Mononuclear cell (primary cell): ENCODE results near the gene JMJD7. TPM values are rescaled to one million over a fixed set of nuclear protein-coding genes. Genes with fewer than 3 reads are reported as not detected.

Experiments used
- H3K27me3 ChIP-seq: 2 replicates; pipeline ENCODE4 v1.6.0; 2011; ENCODE audit warnings: low read length, control low read depth; ENCODE audit not compliant: insufficient read depth
- H3K4me1 ChIP-seq: 2 replicates; pipeline ENCODE4 v1.5.1; 2011; ENCODE audit warnings: mild to moderate bottlenecking, low read length, control low read depth; ENCODE audit not compliant: insufficient read depth
- H3K4me3 ChIP-seq: 2 replicates; pipeline ENCODE4 v1.5.1; 2011; ENCODE audit warnings: mild to moderate bottlenecking, low read length, moderate library complexity
- H3K9me3 ChIP-seq: 2 replicates; pipeline ENCODE4 v1.5.1; 2011; ENCODE audit warnings: low read depth, mild to moderate bottlenecking, control low read depth, low read length
- total RNA-seq: library from RNA; depleted of rRNA; stranded (reverse); fragments of >200 nt; gene quantifications from one replicate; pipeline ENCODE4 v1.2.3, GENCODE V29; 2012

The JMJD7 gene
- total RNA-seq, 1 donor: 9.1 TPM

DNA sequence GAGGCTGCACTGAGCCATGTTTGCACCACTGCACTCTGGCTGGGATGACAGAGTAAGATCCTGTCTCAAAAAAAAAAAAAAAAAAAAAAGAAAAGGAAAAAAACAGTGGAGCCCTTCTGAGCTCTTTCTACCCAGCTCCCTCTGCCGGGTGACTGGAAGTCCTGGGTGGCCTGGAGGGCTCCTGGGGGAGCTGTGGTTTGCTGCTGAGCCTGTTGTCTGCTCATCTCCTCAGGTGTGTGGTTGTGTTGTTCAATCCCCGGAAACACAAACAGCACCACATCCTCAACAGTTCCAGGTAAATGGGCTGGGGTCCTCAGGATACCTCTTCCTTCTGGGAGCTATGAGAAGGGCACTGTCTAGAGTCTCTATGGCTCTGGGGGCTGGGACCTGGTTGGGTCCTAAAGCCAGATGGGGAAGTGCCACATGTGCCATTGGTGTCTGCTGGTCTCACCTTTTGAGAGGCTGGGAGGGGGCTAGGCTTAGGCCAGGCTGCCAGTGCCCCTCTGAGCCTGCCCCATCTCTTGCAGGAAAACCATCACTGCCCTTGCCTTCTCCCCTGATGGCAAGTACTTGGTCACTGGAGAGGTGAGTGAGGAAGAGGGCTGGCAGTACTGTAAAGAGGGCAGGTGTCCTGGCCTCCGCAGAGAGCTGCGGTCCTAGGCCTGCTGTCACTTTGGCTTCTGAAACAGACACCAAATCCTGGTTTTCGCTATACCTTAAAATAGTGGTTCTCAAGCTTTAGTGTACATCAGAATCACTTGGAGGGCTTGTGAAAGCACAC lies 17.1 kb upstream of the JMJD7 start:
- Histone ChIP-seq H3K9me3 (no peaks in the 10 kb centered on the region), H3K4me3 (no peak overlapping the region), H3K4me1 (peaks cover 15% of the 10 kb centered on the region), H3K27me3 (no peaks in the 10 kb centered on the region)

DNA sequence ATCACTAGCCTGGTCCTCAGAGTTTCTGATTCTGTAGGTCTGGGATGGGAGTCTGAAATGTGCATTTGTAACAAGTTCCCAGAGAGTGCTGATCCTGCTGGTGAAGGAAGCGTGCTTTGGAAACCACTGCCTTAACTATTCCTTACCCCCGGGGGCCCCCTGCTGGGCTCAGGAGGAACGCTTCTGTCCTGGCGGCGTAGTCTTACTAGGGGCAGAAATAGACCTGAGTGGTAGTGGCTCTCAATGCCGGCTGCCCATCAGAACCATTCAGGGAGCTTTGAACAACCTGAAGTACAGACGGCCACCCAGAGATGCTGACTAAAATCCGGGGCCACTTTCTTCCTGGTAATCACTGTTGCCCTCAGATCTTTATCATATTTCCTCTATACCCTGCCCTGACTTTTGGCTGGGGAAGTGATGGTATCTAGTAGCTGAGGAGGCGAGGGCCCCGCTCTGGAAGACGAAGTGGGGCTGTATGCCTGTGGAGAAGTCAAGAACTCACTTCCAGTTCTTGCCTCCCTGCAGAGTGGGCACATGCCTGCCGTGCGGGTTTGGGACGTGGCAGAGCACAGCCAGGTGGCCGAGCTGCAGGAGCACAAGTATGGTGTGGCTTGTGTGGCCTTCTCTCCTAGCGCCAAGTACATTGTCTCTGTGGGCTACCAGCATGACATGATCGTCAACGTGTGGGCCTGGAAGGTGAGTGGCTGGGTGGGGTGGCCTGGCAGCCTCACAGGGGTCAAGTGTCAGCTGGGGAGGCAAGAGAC lies 16.3 kb upstream of the JMJD7 start:
- H3K4me1 ChIP-seq: peaks cover 15% of the 10 kb centered on the region
- no peaks in the 10 kb centered on the region for H3K27me3 ChIP-seq
- no peaks in the 10 kb centered on the region for H3K9me3 ChIP-seq
- H3K4me3 ChIP-seq: no peak overlapping the region

DNA sequence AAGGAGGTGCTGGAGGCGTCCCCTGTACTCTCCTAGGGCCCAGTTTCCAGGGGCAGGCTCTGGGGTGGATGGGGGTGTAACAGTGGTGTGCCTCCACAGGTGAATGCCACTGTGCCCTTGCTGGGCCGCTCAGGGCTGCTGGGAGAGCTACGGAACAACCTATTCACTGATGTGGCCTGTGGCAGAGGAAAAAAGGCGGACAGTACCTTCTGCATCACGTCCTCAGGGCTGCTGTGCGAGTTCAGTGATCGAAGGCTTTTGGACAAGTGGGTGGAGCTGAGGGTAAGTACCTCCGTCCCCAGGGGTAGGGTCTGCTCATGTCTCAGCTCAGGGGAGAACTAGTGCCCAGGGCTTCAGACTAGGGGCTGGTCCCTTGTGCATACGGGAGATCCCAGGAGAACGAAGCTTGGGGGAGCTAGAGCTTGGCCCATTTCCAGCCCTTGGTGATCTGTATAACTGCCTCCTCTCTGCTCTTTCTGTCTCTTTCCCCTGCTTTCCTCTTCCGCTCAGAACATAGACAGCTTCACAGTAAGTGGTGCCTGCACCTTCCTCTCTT lies 15.0 kb upstream of the JMJD7 start:
- H3K27me3 ChIP-seq: no peaks in the 10 kb centered on the region
- peaks cover 15% of the 10 kb centered on the region for H3K4me1 ChIP-seq
- no peak overlapping the region for H3K4me3 ChIP-seq
- no peaks in the 10 kb centered on the region for H3K9me3 ChIP-seq

DNA sequence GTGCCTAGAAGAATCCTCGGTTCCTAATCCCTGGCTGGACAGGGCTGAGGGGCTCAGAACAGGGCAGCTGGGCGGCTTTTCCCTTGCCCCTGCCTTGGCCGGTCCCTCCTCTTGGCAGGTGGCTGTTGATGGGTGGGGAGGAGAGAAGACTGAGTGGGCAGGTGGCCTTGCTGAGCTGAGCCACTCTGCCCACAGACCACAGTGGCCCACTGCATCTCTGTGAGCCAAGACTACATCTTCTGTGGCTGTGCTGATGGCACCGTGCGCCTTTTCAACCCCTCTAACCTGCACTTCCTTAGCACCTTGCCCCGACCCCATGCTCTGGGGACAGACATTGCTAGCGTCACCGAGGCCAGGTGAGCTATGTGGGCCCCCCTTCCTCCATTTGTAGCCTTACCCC lies 14.5 kb upstream of the JMJD7 start:
- no peak overlapping the region for H3K4me3 ChIP-seq
- H3K27me3 ChIP-seq: no peaks in the 10 kb centered on the region
- H3K9me3 ChIP-seq: no peaks in the 10 kb centered on the region
- peaks cover 15% of the 10 kb centered on the region for H3K4me1 ChIP-seq

DNA sequence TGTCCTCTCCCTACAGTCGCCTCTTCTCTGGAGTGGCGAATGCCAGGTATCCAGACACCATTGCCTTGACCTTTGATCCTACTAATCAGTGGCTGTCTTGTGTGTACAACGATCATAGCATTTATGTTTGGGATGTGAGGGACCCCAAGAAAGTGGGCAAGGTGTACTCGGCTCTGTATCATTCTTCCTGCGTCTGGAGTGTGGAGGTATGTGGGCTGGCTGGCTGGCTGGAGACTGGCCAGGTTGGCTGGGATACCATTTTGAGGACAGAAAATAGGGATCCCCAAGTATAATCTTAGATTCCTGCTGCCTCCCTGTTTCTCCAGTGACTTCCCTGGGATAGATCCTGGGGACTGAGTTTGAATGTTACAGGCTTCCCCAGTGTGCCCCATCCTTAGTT lies 13.4 kb upstream of the JMJD7 start:
- no peaks in the 10 kb centered on the region for H3K27me3 ChIP-seq
- H3K9me3 ChIP-seq: no peaks in the 10 kb centered on the region
- peaks cover 13% of the 10 kb centered on the region for H3K4me1 ChIP-seq
- no peak overlapping the region for H3K4me3 ChIP-seq

DNA sequence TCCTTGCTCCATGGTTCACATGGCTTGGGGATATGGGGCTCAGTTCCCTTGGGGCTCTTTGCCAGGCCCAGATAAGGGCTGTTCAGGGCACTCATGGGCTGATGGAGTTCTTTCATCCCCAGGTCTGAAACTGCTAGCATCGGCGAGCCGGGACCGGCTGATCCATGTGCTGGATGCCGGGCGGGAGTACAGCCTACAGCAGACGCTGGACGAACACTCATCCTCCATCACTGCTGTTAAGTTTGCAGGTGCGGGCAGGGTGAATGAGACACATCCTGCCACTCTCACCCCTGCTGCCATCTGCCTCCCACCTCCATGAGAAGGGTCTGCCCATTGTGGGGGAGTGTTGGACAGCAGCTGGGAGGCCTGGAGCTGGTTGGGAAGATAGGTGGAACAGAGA lies 11.1 kb upstream of the JMJD7 start:
- H3K9me3 ChIP-seq: no peaks in the 10 kb centered on the region
- H3K4me1 ChIP-seq: peaks cover under 1% of the 10 kb centered on the region
- H3K4me3 ChIP-seq: no peak overlapping the region
- no peaks in the 10 kb centered on the region for H3K27me3 ChIP-seq

DNA sequence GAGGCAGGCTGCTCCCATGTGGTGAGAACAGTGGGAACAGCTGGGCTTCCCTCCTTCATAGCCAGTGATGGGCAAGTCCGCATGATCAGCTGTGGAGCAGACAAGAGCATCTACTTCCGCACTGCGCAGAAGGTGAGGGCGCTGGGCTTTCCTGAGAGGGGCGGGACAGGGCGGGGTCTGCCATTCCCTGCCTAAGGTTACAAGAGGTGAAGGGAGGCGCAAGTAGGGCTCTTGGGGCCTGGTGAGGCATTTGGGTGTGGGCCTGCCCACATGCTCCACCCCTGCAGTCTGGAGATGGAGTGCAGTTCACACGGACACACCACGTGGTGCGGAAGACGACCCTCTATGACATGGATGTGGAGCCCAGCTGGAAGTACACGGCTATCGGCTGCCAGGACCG lies 10.6 kb upstream of the JMJD7 start:
- Histone ChIP-seq H3K4me1 (no peaks in the 10 kb centered on the region), H3K4me3 (no peak overlapping the region), H3K27me3 (no peaks in the 10 kb centered on the region), H3K9me3 (no peaks in the 10 kb centered on the region)

DNA sequence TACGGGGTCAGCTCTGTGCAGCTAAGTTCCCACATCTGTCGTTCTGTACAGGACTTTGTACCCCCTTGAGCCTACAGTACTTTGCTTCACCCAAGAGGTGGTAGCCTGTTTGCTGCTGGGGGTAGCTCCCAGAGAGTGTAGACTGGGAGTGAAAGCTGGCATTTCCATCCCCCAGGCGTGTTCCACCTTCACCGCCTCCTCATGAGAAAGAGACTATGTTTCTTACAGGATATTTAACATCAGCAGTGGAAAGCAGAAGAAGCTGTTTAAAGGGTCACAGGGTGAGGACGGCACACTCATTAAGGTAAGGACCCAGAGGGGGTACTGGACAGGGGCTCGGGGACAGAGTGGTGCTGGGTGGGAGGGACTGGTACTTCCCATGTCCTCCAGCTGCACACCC lies 10.1 kb upstream of the JMJD7 start:
- H3K4me3 ChIP-seq: no peak overlapping the region
- H3K4me1 ChIP-seq: no peaks in the 10 kb centered on the region
- no peaks in the 10 kb centered on the region for H3K27me3 ChIP-seq
- H3K9me3 ChIP-seq: no peaks in the 10 kb centered on the region

DNA sequence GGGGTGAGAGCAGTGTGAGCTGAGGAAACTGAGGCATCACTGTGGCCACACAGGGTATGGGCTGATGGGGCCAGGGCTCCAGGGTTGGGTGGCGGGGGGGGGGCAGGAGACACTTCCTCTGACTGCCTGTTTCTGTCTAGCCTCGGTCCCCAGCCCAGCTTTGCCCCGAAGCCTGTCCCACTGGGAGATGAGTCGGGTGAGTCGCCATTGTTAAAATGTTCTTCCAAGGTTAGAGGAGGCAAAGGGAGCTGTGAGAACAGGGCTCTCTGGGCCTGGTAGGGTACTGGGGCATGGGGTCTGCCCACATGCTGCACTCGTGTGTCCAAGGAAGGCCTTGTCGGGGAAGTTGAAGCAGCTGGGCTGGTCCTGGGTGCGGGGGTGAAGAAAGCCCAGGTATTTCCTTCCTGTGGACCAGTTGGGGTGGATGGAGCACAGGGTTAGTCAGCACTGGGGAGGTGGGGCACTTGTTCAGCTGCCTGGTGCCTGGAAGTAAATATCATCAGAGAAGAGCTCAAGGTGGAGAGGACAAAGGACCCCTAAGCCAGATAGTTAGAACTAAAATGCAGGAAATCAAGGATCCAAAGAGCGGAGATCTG lies 8.3 kb upstream of the JMJD7 start:
- no peaks in the 10 kb centered on the region for H3K27me3 ChIP-seq
- H3K9me3 ChIP-seq: no peaks in the 10 kb centered on the region
- no peaks in the 10 kb centered on the region for H3K4me1 ChIP-seq
- no peak overlapping the region for H3K4me3 ChIP-seq

DNA sequence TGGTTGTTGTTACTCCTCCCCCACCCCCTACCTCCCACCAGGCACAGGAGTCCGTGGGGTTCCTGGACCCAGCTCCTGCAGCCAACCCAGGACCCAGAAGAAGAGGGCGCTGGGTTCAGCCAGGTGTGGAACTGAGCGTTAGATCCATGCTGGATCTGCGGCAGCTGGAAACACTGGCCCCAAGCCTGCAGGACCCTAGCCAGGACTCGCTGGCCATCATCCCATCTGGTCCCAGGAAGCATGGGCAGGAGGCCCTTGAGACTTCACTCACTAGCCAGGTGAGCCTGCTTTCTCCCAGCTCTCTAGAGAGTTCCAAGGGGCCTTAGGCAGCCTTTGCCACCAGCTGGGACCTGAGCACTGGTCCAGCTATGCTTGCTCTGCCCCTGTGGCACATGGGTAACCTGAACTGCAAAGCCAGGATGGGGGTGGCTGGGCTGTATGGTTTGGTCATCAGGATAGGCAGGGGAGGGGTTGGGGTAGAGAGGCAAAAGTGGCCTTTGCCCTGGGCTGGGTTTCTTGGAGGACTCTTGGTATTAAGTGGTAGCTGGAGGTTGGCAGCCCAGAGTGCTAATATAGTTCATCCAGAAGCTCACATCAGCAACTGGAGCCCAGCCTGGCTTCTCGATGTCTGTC lies 7.0 kb upstream of the JMJD7 start:
- no peaks in the 10 kb centered on the region for H3K4me1 ChIP-seq
- H3K9me3 ChIP-seq: no peaks in the 10 kb centered on the region
- H3K4me3 ChIP-seq: no peak overlapping the region
- H3K27me3 ChIP-seq: no peaks in the 10 kb centered on the region

DNA sequence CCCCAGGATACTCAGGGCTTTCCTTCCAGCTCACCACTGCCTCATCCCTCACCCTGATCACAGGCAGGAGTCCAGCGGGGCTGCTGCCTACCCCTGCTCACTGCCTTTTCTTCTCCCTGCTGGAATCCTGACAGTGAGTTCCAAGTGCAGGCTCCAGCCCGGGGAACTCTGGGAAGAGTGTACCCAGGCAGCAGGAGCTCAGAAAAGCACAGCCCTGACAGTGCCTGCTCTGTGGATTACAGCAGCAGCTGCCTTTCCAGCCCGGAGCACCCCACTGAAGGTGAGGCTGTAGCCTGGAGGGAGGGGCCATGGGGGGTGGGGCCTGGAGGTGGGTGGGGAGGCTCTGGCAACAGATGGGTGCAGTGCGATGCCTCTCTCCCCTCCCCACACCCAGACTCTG lies 6.1 kb upstream of the JMJD7 start:
- Histone ChIP-seq H3K4me1 (no peaks in the 10 kb centered on the region), H3K4me3 (no peak overlapping the region), H3K9me3 (no peaks in the 10 kb centered on the region), H3K27me3 (no peaks in the 10 kb centered on the region)

DNA sequence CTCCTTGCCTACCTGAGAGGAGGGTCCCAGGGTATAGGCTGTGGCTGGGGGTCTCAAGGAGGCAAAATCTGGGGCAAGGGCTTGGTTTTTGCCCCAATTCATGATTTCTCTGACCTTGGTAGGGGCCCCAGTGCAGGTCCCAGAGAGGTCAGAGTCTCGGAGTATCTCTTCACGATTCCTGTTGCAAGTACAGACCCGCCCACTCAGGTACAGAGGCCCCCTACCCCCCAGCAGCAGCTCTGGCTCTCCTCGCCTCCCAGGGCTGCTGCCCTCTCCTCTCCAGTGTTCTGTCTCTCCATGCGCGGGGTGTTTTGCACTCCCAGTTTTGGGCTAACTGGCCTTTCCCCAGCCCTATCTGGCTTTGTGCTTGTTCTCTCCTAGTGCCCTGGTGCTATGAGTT lies 5.4 kb upstream of the JMJD7 start:
- Histone ChIP-seq H3K9me3 (no peaks in the 10 kb centered on the region), H3K4me3 (no peak overlapping the region), H3K4me1 (peaks cover 5% of the 10 kb centered on the region), H3K27me3 (no peaks in the 10 kb centered on the region)

DNA sequence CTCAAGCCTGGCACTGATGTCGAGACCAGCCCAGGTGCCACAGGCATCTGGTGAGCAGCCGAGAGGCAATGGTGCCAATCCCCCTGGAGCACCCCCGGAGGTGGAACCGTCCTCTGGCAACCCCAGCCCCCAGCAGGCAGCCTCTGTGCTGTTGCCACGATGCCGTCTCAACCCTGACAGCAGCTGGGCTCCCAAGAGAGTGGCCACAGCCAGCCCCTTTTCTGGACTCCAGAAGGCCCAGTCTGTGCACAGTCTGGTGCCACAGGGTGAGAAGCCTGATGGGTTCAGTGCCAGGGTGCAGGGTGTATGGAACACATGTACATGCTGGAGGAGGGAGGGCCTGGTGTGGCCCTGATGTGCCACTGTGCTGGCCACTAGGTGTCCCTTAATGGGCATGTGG lies 4.9 kb upstream of the JMJD7 start:
- H3K4me3 ChIP-seq: no peak overlapping the region
- H3K4me1 ChIP-seq: peaks cover 6% of the 10 kb centered on the region
- no peaks in the 10 kb centered on the region for H3K9me3 ChIP-seq
- H3K27me3 ChIP-seq: no peaks in the 10 kb centered on the region

DNA sequence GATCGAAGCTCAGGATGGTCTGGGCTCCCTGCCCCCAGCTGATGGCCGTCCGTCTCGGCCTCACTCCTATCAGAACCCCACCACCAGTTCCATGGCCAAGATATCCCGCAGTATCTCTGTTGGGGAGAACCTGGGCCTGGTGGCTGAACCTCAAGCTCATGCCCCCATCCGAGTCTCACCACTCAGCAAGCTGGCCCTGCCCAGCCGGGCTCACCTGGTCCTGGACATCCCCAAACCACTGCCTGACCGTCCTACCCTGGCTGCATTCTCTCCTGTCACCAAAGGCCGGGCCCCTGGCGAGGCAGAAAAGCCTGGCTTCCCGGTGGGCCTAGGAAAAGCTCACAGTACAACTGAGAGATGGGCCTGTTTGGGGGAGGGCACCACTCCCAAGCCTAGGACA lies 4.4 kb upstream of the JMJD7 start:
- no peaks in the 10 kb centered on the region for H3K9me3 ChIP-seq
- peaks cover 9% of the 10 kb centered on the region for H3K4me1 ChIP-seq
- H3K27me3 ChIP-seq: no peaks in the 10 kb centered on the region
- no peak overlapping the region for H3K4me3 ChIP-seq
